Ishikawa (cell line): ENCODE results near the gene PDE4B.

ENCODE experiments used
- CREB1 ChIP-seq: IDR thresholded peaks from 2 replicates; pipeline ENCODE4 v1.6.1; 2012; ENCODE audit warnings: low read depth
- EGR1 ChIP-seq: IDR thresholded peaks from 2 replicates; pipeline ENCODE4 v1.6.1; 2012
- EP300 ChIP-seq: IDR thresholded peaks from 2 replicates; pipeline ENCODE4 v1.6.1; 2012; ENCODE audit warnings: borderline replicate concordance
- FOXM1 ChIP-seq: IDR thresholded peaks from 2 replicates; pipeline ENCODE4 v1.6.1; 2012; ENCODE audit warnings: low read depth, borderline replicate concordance
- MAX ChIP-seq: IDR thresholded peaks from 2 replicates; pipeline ENCODE4 v1.6.1; 2012
- RAD21 ChIP-seq: IDR thresholded peaks from 2 replicates; pipeline ENCODE4 v1.6.1; 2012; ENCODE audit warnings: low read depth
- TAF1 ChIP-seq: IDR thresholded peaks from 2 replicates; pipeline ENCODE4 v1.6.1; 2012; ENCODE audit warnings: low read depth, mild to moderate bottlenecking
- TCF12 ChIP-seq: IDR thresholded peaks from 2 replicates; pipeline ENCODE4 v1.6.1; 2012; ENCODE audit warnings: low read depth
- YY1 ChIP-seq: IDR thresholded peaks from 2 replicates; pipeline ENCODE4 v1.6.1; 2012; ENCODE audit warnings: low read depth
- TF ChIP-seq, protein P1 (sequence below): IDR thresholded peaks from 2 replicates; pipeline ENCODE4 v1.6.1; 2012; ENCODE audit warnings: low read depth, mild to moderate bottlenecking
- TF ChIP-seq, protein P2 (sequence below): IDR thresholded peaks from 2 replicates; pipeline ENCODE4 v1.6.1; 2012

DNA sequence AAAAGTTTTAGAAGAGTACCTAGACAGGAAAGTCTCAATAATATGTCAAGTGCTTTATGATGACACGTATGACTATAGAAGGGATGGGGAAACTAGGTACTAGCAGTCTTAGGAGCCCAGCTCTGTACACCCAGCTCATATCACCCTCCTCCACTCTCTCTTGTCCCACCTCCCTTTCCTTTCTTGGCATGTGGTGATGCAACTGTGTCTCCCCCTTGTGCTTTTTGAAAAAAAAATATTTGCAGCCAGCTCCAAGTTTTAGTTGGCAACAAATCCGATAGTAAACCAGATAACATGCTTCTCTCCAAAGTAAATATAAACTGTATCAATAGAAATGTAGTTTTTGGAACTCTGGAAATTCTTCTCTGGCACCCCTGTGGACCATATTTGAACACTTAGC lies 280.7 kb downstream of the PDE4B start:
- TF ChIP-seq TAF1 (no peak), EP300 (no peak), YY1 (no peak), CREB1 (no peak), RAD21 (no peak), MAX (no peak), EGR1 (no peak), FOXM1 (no peak), TCF12 (no peak)
- TF ChIP-seq, protein P1, sequence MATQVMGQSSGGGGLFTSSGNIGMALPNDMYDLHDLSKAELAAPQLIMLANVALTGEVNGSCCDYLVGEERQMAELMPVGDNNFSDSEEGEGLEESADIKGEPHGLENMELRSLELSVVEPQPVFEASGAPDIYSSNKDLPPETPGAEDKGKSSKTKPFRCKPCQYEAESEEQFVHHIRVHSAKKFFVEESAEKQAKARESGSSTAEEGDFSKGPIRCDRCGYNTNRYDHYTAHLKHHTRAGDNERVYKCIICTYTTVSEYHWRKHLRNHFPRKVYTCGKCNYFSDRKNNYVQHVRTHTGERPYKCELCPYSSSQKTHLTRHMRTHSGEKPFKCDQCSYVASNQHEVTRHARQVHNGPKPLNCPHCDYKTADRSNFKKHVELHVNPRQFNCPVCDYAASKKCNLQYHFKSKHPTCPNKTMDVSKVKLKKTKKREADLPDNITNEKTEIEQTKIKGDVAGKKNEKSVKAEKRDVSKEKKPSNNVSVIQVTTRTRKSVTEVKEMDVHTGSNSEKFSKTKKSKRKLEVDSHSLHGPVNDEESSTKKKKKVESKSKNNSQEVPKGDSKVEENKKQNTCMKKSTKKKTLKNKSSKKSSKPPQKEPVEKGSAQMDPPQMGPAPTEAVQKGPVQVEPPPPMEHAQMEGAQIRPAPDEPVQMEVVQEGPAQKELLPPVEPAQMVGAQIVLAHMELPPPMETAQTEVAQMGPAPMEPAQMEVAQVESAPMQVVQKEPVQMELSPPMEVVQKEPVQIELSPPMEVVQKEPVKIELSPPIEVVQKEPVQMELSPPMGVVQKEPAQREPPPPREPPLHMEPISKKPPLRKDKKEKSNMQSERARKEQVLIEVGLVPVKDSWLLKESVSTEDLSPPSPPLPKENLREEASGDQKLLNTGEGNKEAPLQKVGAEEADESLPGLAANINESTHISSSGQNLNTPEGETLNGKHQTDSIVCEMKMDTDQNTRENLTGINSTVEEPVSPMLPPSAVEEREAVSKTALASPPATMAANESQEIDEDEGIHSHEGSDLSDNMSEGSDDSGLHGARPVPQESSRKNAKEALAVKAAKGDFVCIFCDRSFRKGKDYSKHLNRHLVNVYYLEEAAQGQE: no peak
- TF ChIP-seq, protein P2, sequence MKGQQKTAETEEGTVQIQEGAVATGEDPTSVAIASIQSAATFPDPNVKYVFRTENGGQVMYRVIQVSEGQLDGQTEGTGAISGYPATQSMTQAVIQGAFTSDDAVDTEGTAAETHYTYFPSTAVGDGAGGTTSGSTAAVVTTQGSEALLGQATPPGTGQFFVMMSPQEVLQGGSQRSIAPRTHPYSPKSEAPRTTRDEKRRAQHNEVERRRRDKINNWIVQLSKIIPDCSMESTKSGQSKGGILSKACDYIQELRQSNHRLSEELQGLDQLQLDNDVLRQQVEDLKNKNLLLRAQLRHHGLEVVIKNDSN: no peak
